HepG2 (cell line): Measurements from ENCODE around the gene FNDC3B. TPM values are rescaled to one million over a fixed set of nuclear protein-coding genes. Genes with fewer than 3 reads are reported as not detected.

Experiments used
- ATAC-seq: fragments of 200-7000 bp; cut with Tn5 transposase; 3 replicates; pipeline ENCODE4 v1.9.1; 2020; ENCODE audit warnings: mild to moderate bottlenecking, moderate library complexity
- BruUV-seq: library from RNA; stranded (reverse); fragments of 400-500 nt; replicated peaks from 2 replicates; lab custom pipeline; 2021; lab: Mats Ljungman, UMichigan
- CTCF ChIA-PET: fragments of 300-600 bp; formaldehyde crosslinking; extraction: SDS; loops from one replicate; lab custom pipeline; 2021; ENCODE audit warnings: low total read pairs, inconsistent platforms, low intra/inter-chr PET ratio; lab: Yijun Ruan, JAX
- POLR2A ChIA-PET: fragments of 350-600 bp; sonication (Branson Sonifier 250); formaldehyde crosslinking; loops from one replicate; lab custom pipeline; 2020; ENCODE audit warnings: antibody characterized with exemption, inconsistent platforms; lab: Yijun Ruan, JAX
- DNase-seq: peaks from one replicate; pipeline ENCODE4 v3.0.0-alpha.2; 2015; ENCODE audit warnings: low spot score
- FAIRE-seq: peaks from 3 replicates; lab custom pipeline; 2011; peaks lifted over from hg19 to GRCh38; lab: Jason Lieb, UNC
- H2AFZ ChIP-seq: one replicate; pipeline ENCODE4 v1.6.1; 2011; ENCODE audit warnings: low read length, inconsistent platforms
- H3K27ac ChIP-seq: fragments of 300-600 bp; 3 replicates; pipeline ENCODE4 v1.8.0; 2011; ENCODE audit warnings: mixed run types, mild to moderate bottlenecking, mixed read lengths, low read length, inconsistent platforms; ENCODE audit not compliant: insufficient read depth; ENCODE audit errors: extremely low read length
- H3K27me3 ChIP-seq, 2 experiments: fragments of 200-600 bp in 1 of 2; 2 replicates in 1 of 2; 3 replicates in 1 of 2; pipeline versions ENCODE4 v1.6.0 to v1.8.0; 2011; ENCODE audit warnings: low read length in 2 of 2, mild to moderate bottlenecking in 2 of 2, moderate library complexity in 2 of 2, inconsistent platforms in 1 of 2; ENCODE audit not compliant: insufficient read depth in 2 of 2, control insufficient read depth in 1 of 2
- H3K36me3 ChIP-seq, 2 experiments: fragments of 200-600 bp in 1 of 2; replicated peaks in 1 of 2; 2 replicates in 1 of 2; 3 replicates in 1 of 2; pipeline versions ENCODE4 v1.5.1 to v1.8.0; 2011; ENCODE audit warnings: low read length in 2 of 2, inconsistent platforms in 1 of 2; ENCODE audit not compliant: insufficient read depth in 2 of 2, control insufficient read depth in 1 of 2
- H3K4me1 ChIP-seq: 2 replicates; pipeline ENCODE4 v1.5.1; 2012; ENCODE audit warnings: low read length, inconsistent platforms; ENCODE audit not compliant: insufficient read depth
- H3K4me2 ChIP-seq: 2 replicates; pipeline ENCODE4 v1.6.0; 2011; ENCODE audit warnings: low read depth, low read length, inconsistent platforms
- H3K4me3 ChIP-seq, 3 experiments: fragments of 200-600 bp in 1 of 3; sonication (generic), shearing (Covaris generic) in 1 of 3; replicated peaks in 1 of 3; 2 replicates each; pipeline ENCODE4 v1.5.1; 2011 to 2016; ENCODE audit warnings: low read length in 3 of 3, inconsistent platforms in 2 of 3, low read depth in 2 of 3, mild to moderate bottlenecking in 2 of 3, control low read depth in 1 of 3, mixed read lengths in 1 of 3; ENCODE audit not compliant: insufficient read depth in 1 of 3
- H3K79me2 ChIP-seq: one replicate; pipeline ENCODE4 v1.6.1; 2011; ENCODE audit warnings: low read length, inconsistent platforms; ENCODE audit not compliant: insufficient read depth
- H3K9ac ChIP-seq: 2 replicates; pipeline ENCODE4 v1.6.0; 2011; ENCODE audit warnings: mild to moderate bottlenecking, low read depth, low read length, inconsistent platforms; ENCODE audit not compliant: insufficient read depth
- H3K9me3 ChIP-seq: 2 replicates; pipeline ENCODE4 v1.5.1; 2012; ENCODE audit warnings: mild to moderate bottlenecking, low read length
- H4K20me1 ChIP-seq: 2 replicates; pipeline ENCODE4 v1.6.0; 2011; ENCODE audit warnings: inconsistent platforms, mild to moderate bottlenecking, low read length, moderate library complexity; ENCODE audit not compliant: insufficient read depth
- CCAR2 ChIP-seq: fragments of 200-400 bp; formaldehyde crosslinking; optimal IDR thresholded peaks from 2 replicates; pipeline ENCODE3; 2018; ENCODE audit warnings: low read depth, mild to moderate bottlenecking, low read length, moderate library complexity
- MTF1 ChIP-seq: sonication (generic); formaldehyde crosslinking; IDR thresholded peaks from 2 replicates; pipeline ENCODE4 v1.5.0; 2020; ENCODE audit warnings: missing genetic modification reagents
- RARA ChIP-seq: IDR thresholded peaks from 2 replicates; pipeline ENCODE4 v1.6.1; 2016; ENCODE audit warnings: missing genetic modification reagents, missing compliant biosample characterization
- SMC3 ChIP-seq: IDR thresholded peaks from 2 replicates; pipeline ENCODE4 v1.6.1; 2011; ENCODE audit warnings: low read length, improper control_type of control experiment
- ZNF574 ChIP-seq: sonication (generic); formaldehyde crosslinking; IDR thresholded peaks from 2 replicates; pipeline ENCODE4 v1.4.0; 2020; ENCODE audit warnings: missing genetic modification reagents
- ZSCAN12 ChIP-seq: sonication (generic); formaldehyde crosslinking; IDR thresholded peaks from 2 replicates; pipeline ENCODE4 v1.9.0; 2021; ENCODE audit warnings: mild to moderate bottlenecking, missing genetic modification reagents
- WGBS: methylation state at CpG from one replicate; pipeline ENCODE4 v1.1.6; 2017; ENCODE audit warnings: low lambda C conversion rate; 5-methylcytosine and 5-hydroxymethylcytosine counted together
- in situ Hi-C: cut with HindIII; loops from 2 replicates; pipeline ENCODE4 v1.10.0; 2017; ENCODE audit warnings: low pct_unique_long_range_greater_than_20kb; ENCODE audit not compliant: extremely low pct_ligation_motif_present
- intact Hi-C: fragments of 100-400 bp; cut with micrococcal nuclease; formaldehyde crosslinking; loops from one replicate; pipeline ENCODE4 v1.10.0; 2022; ENCODE audit not compliant: unreplicated experiment
- polyA plus RNA-seq, 8 experiments: library from polyadenylated mRNA; depleted of rRNA in 3 of 8; stranded (reverse) in 7 of 8; unstranded in 1 of 8; fragments of >200 nt; fragmentation: Illumina TruSeq in 4 of 8; extraction: Trizol in 4 of 8; gene quantifications; 2 replicates each; pipeline versions ENCODE4 v1.2.1 to v1.2.3, GENCODE V29; 2011 to 2016; ENCODE audit warnings: low read depth in 4 of 8, missing spikeins in 1 of 8, mixed read lengths in 1 of 8; ENCODE audit not compliant: insufficient read depth in 1 of 8
- total RNA-seq, 5 experiments: library from RNA; depleted of rRNA; stranded (reverse); fragments of >200 nt; fragmentation: Illumina TruSeq; extraction: Trizol; gene quantifications; 2 replicates each; pipeline ENCODE4 v1.2.3, GENCODE V29; 2016; ENCODE audit warnings: low read depth in 1 of 5
- TF ChIP-seq, protein P1 (sequence below): sonication (generic); formaldehyde crosslinking; IDR thresholded peaks from 2 replicates; pipeline ENCODE4 v1.4.0; 2020; ENCODE audit warnings: missing genetic modification reagents
- TF ChIP-seq, protein P2 (sequence below): sonication (generic); formaldehyde crosslinking; IDR thresholded peaks from 2 replicates; pipeline ENCODE4 v1.8.1; 2023; ENCODE audit warnings: missing genetic modification reagents, mild to moderate bottlenecking, borderline replicate concordance

FNDC3B gene
- total and polyA plus RNA-seq, 2 of the 13 experiments (the other 11 are each of a cell fraction or from before 2014, with no cell fraction given), result 74.8 to 103 TPM

DNA sequence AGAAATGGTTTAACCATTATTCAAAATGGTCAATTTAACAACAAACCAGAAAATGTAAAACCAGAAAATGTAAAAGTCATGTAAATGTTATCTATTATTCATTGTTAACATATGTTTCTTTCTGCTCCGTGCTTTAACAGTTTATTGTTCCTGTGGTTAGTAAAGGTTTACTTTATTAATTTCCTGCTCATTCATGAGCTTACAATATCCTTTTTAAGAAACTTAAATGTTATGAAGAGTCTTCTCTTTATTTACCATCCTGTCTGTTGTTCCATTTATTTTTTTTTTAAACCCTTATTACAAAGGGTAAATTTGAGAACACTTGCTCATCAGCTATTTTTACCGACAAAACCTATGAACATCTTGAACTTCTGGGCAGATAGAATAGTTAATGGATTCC is 260.8 kb downstream of the FNDC3B start:
- BruUV-seq, result no TSS peak
- POLR2A ChIA-PET, result no interaction called here
- no peak for ATAC-seq

More for the DNA sequence above, 260.8 kb downstream of the FNDC3B start:
- in situ Hi-C loops (no loop called here), intact Hi-C loops (no loop called here)
- Histone ChIP-seq H3K27me3 (no peaks in the 10 kb centered on the region), H3K4me1 (peaks cover 13% of the 10 kb centered on the region), H3K4me2 (no peak overlapping the region), H3K9ac (no peak overlapping the region), H3K36me3 (peaks cover 32 to 81% of the 10 kb centered on the region in 2 experiments), H2AFZ (no peak overlapping the region), H3K79me2 (peaks cover 5% of the 10 kb centered on the region), H3K9me3 (no peaks in the 10 kb centered on the region), H3K4me3 (no peak overlapping the region), H3K27ac (no peak overlapping the region), H4K20me1 (peaks cover 55% of the 10 kb centered on the region)
- no peak for DNase-seq
- no peak for FAIRE-seq
- CTCF ChIA-PET, result no interaction called here
- TF ChIP-seq RARA (CRISPR knock-in tag), result no peak
- no peak for TF ChIP-seq MTF1 (CRISPR knock-in tag)
- no peak for TF ChIP-seq ZSCAN12 (CRISPR knock-in tag)
- TF ChIP-seq, protein P1, sequence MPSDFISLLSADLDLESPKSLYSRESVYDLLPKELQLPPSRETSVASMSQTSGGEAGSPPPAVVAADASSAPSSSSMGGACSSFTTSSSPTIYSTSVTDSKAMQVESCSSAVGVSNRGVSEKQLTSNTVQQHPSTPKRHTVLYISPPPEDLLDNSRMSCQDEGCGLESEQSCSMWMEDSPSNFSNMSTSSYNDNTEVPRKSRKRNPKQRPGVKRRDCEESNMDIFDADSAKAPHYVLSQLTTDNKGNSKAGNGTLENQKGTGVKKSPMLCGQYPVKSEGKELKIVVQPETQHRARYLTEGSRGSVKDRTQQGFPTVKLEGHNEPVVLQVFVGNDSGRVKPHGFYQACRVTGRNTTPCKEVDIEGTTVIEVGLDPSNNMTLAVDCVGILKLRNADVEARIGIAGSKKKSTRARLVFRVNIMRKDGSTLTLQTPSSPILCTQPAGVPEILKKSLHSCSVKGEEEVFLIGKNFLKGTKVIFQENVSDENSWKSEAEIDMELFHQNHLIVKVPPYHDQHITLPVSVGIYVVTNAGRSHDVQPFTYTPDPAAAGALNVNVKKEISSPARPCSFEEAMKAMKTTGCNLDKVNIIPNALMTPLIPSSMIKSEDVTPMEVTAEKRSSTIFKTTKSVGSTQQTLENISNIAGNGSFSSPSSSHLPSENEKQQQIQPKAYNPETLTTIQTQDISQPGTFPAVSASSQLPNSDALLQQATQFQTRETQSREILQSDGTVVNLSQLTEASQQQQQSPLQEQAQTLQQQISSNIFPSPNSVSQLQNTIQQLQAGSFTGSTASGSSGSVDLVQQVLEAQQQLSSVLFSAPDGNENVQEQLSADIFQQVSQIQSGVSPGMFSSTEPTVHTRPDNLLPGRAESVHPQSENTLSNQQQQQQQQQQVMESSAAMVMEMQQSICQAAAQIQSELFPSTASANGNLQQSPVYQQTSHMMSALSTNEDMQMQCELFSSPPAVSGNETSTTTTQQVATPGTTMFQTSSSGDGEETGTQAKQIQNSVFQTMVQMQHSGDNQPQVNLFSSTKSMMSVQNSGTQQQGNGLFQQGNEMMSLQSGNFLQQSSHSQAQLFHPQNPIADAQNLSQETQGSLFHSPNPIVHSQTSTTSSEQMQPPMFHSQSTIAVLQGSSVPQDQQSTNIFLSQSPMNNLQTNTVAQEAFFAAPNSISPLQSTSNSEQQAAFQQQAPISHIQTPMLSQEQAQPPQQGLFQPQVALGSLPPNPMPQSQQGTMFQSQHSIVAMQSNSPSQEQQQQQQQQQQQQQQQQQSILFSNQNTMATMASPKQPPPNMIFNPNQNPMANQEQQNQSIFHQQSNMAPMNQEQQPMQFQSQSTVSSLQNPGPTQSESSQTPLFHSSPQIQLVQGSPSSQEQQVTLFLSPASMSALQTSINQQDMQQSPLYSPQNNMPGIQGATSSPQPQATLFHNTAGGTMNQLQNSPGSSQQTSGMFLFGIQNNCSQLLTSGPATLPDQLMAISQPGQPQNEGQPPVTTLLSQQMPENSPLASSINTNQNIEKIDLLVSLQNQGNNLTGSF (CRISPR knock-in tag), result no peak
- no peak for TF ChIP-seq CCAR2
- TF ChIP-seq ZNF574, result no peak
- TF ChIP-seq SMC3, result no peak
- TF ChIP-seq, protein P2, sequence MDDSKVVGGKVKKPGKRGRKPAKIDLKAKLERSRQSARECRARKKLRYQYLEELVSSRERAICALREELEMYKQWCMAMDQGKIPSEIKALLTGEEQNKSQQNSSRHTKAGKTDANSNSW (CRISPR knock-in tag), result no peak
- 71% methylated on average over 2 of the region's 2 CpGs for WGBS
